Loucy (cell line): ENCODE results near the gene POLR2F.

Experiments used
- H2AFZ ChIP-seq: fragments of 200-600 bp; sonication (generic); 2 replicates; pipeline ENCODE4 v1.6.0; 2016; ENCODE audit warnings: antibody characterized with exemption, mild to moderate bottlenecking, low read length, moderate library complexity
- H3F3A ChIP-seq: fragments of 200-600 bp; 2 replicates; pipeline ENCODE4 v1.6.0; 2016; ENCODE audit warnings: antibody characterized with exemption, low read depth, mild to moderate bottlenecking
- H3K27me3 ChIP-seq: fragments of 200-600 bp; sonication (generic); 2 replicates; pipeline ENCODE4 v1.6.1; 2014; ENCODE audit warnings: low read length, mild to moderate bottlenecking; ENCODE audit not compliant: insufficient read depth, poor library complexity, severe bottlenecking
- H3K36me3 ChIP-seq: fragments of 200-600 bp; sonication (generic); 2 replicates; pipeline ENCODE4 v1.6.1; 2016; ENCODE audit warnings: low read length; ENCODE audit not compliant: insufficient read depth
- H3K4me1 ChIP-seq: fragments of 200-600 bp; sonication (generic); 2 replicates; pipeline ENCODE4 v1.5.1; 2014; ENCODE audit warnings: low read length, mild to moderate bottlenecking; ENCODE audit not compliant: insufficient read depth, poor library complexity, severe bottlenecking
- H3K4me2 ChIP-seq: fragments of 200-600 bp; sonication (generic); 2 replicates; pipeline ENCODE4 v1.6.0; 2014; ENCODE audit warnings: antibody characterized with exemption, low read length, low read depth, mild to moderate bottlenecking; ENCODE audit not compliant: poor library complexity, severe bottlenecking
- H3K4me3 ChIP-seq: fragments of 200-600 bp; sonication (generic); 2 replicates; pipeline ENCODE4 v1.5.1; 2014; ENCODE audit warnings: low read length, mild to moderate bottlenecking, mixed read lengths; ENCODE audit not compliant: poor library complexity, severe bottlenecking
- H3K79me2 ChIP-seq: fragments of 200-600 bp; sonication (generic); 2 replicates; pipeline ENCODE4 v1.6.1; 2014; ENCODE audit warnings: low read length; ENCODE audit not compliant: insufficient read depth
- H3K9ac ChIP-seq: fragments of 200-600 bp; sonication (generic); 2 replicates; pipeline ENCODE4 v1.6.0; 2014; ENCODE audit warnings: mild to moderate bottlenecking, low read depth, low read length, moderate library complexity; ENCODE audit not compliant: poor library complexity, severe bottlenecking
- H3K9me2 ChIP-seq: fragments of 200-600 bp; sonication (generic); replicated peaks from 2 replicates; pipeline ENCODE4 v1.6.1; 2016; ENCODE audit warnings: low read depth, low read length, mixed read lengths
- H3K9me3 ChIP-seq: fragments of 200-600 bp; sonication (generic); 2 replicates; pipeline ENCODE4 v1.6.1; 2014; ENCODE audit warnings: mild to moderate bottlenecking, antibody characterized with exemption, low read length, low read depth; ENCODE audit not compliant: insufficient read depth
- H4K20me1 ChIP-seq: fragments of 200-600 bp; sonication (generic); 2 replicates; pipeline ENCODE4 v1.6.0; 2014; ENCODE audit warnings: antibody characterized with exemption, low read length, mild to moderate bottlenecking; ENCODE audit not compliant: insufficient read depth, poor library complexity, severe bottlenecking
- EZH2phosphoT487 ChIP-seq: fragments of 200-600 bp; IDR thresholded peaks from 2 replicates; pipeline ENCODE4 v1.6.1; 2018; ENCODE audit warnings: antibody characterized with exemption, mild to moderate bottlenecking, moderate library complexity, borderline replicate concordance
- TF ChIP-seq, protein P1 (sequence below): fragments of 200-600 bp; sonication (generic); conservative IDR thresholded peaks from 2 replicates; pipeline ENCODE4 v1.5.1; 2014; ENCODE audit warnings: mild to moderate bottlenecking, antibody characterized with exemption, low read length

The POLR2F gene

DNA sequence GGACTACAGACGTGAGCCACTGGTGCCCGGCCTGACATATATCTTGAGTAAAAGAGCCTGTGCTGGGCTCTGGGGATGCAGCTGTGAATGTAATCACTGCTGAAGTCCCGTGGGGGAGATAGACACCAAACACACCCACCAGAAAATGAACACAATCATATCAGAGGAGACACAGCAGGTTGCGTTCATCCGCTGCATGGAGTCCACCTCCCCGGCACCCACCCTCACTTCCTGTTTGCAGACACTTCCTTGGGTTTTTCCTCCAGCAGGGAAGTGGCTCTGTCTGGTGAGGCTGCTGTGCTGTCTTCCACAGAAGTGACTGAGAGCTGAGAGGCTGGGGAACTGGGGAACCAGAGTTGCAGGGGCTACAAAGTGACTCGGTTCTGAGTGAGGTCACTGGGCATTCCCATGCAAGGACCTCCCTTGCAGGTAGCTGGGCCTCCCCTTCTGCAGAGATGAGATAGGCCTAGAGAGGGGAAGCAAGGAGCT, 40.2 kb upstream of the POLR2F start:
- peaks cover 4% of the 10 kb centered on the region for H4K20me1 ChIP-seq
- H3K9me3 ChIP-seq = no peaks in the 10 kb centered on the region
- peaks cover 12% of the 10 kb centered on the region; the same call in 1 of the 2 replicates for H3K36me3 ChIP-seq
- no peak overlapping the region for H2AFZ ChIP-seq
- peaks cover 14% of the 10 kb centered on the region; the same call in 1 of the 2 replicates for H3K79me2 ChIP-seq
- H3K4me3 ChIP-seq = no peak overlapping the region
- H3K27me3 ChIP-seq = no peaks in the 10 kb centered on the region
- H3K4me2 ChIP-seq = no peak overlapping the region
- no peaks in the 10 kb centered on the region for H3F3A ChIP-seq
- H3K9ac ChIP-seq = no peak overlapping the region
- H3K4me1 ChIP-seq = peaks cover 18% of the 10 kb centered on the region
- no peaks in the 10 kb centered on the region for H3K9me2 ChIP-seq
- TF ChIP-seq, protein P1, sequence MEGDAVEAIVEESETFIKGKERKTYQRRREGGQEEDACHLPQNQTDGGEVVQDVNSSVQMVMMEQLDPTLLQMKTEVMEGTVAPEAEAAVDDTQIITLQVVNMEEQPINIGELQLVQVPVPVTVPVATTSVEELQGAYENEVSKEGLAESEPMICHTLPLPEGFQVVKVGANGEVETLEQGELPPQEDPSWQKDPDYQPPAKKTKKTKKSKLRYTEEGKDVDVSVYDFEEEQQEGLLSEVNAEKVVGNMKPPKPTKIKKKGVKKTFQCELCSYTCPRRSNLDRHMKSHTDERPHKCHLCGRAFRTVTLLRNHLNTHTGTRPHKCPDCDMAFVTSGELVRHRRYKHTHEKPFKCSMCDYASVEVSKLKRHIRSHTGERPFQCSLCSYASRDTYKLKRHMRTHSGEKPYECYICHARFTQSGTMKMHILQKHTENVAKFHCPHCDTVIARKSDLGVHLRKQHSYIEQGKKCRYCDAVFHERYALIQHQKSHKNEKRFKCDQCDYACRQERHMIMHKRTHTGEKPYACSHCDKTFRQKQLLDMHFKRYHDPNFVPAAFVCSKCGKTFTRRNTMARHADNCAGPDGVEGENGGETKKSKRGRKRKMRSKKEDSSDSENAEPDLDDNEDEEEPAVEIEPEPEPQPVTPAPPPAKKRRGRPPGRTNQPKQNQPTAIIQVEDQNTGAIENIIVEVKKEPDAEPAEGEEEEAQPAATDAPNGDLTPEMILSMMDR = no peak
- no peak for TF ChIP-seq EZH2phosphoT487

DNA sequence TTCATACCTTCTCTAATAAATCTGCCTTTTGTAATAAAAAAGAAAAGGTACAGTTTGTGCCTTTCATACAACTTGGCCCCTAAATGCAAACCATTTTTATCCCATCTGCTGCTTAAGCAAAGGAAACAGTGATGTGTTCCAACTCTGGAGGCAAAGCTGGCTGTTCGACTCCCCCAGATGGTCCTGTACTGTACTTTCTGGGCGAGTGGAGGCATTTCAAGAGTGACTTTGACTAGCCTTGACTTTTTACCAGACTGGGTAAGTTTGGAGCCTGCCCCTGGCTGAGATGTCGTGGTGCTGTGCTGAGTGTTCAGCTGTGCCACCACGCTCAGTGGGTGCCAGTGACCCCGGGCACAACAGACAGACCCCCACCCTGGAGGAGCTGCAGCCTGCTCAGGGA, 37.2 kb upstream of the POLR2F start:
- no peak overlapping the region for H2AFZ ChIP-seq
- TF ChIP-seq EZH2phosphoT487 = no peak
- TF ChIP-seq, protein P1 = no peak
- H3K79me2 ChIP-seq = no peaks in the 10 kb centered on the region
- H3K4me3 ChIP-seq = no peak overlapping the region
- H3K9me3 ChIP-seq = no peaks in the 10 kb centered on the region
- peaks cover 17% of the 10 kb centered on the region; the same call in 1 of the 2 replicates for H3K36me3 ChIP-seq
- H3K4me1 ChIP-seq = peaks cover 2% of the 10 kb centered on the region
- no peak overlapping the region for H3K9ac ChIP-seq
- H4K20me1 ChIP-seq = peaks cover 4% of the 10 kb centered on the region
- H3K27me3 ChIP-seq = no peaks in the 10 kb centered on the region
- no peaks in the 10 kb centered on the region for H3F3A ChIP-seq
- no peaks in the 10 kb centered on the region for H3K9me2 ChIP-seq
- no peak overlapping the region for H3K4me2 ChIP-seq

DNA sequence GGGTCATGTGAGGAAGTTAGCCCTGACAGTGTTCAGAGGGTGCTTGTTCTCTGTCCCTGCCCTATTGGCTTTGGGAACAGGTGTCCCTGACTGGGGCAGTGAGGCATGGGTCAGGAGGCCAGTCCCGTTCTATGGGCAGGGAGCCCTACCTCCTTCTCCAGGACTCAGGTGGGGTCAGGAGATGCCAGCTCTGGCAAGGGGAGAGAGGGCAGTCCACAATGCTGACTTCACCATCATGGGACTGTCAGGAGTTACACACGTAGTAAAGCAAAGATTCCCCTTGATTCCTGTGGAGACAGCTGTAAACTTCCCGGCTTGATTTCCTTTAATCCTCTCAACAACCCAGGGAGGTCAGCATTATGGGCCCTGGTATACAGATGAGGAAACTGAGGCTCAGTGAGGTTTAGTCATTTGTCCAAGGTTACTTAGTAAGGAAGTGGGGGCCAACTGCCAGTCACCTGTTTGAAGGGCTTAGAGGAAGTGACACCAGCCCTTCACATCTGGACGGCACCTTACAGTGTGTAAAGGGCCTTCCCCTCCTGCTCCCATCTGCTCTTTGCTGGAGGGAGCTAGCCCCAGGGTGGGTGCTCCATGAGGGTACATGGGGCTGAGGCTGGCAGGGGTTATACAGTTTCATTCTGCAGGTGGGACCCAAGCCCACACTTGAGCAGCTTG, 35.5 kb upstream of the POLR2F start:
- Histone ChIP-seq H3K79me2 (no peaks in the 10 kb centered on the region), H3K4me3 (no peak overlapping the region), H2AFZ (no peak overlapping the region), H3K4me1 (no peaks in the 10 kb centered on the region), H3F3A (no peaks in the 10 kb centered on the region), H3K36me3 (peaks cover 17% of the 10 kb centered on the region; the same call in 1 of the 2 replicates), H3K27me3 (no peaks in the 10 kb centered on the region), H3K9me3 (no peaks in the 10 kb centered on the region), H3K4me2 (no peak overlapping the region), H3K9ac (no peak overlapping the region), H3K9me2 (no peaks in the 10 kb centered on the region), H4K20me1 (no peaks in the 10 kb centered on the region)
- no peak for TF ChIP-seq EZH2phosphoT487
- TF ChIP-seq, protein P1 = no peak
